ENCODE results near the gene SHROOM1.

SHROOM1 gene

GRCh38 chr5:132853323-132853722, 22.9 kb upstream of the SHROOM1 start:
- no peak for DNase-seq

- DNase-seq: no peak
Measured at GRCh38 chr5:132850066-132850465, 19.6 kb upstream of the SHROOM1 start.

DNA sequence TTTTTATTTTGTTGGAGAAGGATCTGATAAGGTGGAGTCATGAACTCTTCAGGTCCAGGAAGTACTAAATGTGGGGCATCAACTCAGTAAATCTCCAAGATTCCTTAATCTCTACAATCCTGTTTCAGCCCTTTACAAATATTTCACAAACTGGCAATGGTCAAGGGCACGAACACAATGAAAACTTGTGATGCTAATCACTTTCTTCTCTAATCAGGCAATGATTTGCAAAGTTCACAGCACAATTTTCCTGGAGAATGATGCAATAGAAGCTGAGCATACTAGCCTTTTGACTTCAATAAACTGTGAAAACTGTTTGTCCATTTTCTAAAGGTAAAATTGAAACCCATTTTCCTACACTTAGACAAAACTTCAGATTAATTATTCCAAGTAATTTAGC, 18.9 kb upstream of the SHROOM1 start:
- DNase-seq: no peak

DNA sequence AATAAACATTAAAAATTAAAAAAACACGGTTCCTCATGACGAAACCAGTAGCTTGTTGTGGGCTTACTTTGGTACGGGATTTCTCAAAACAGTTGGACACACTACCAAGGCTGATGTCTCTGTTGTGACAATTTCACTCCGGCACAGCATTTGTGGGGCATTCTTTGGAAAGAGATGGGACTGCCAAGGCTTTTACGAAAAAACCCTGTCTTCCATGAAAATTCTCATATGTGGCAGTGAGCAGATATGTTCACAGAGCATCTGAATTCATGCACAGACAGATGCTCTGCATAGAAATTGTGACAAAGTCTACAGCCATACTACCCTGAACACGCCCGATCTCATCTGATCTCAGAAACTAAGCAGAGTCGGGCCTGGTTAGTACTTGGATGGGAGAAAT, 17.8 kb upstream of the SHROOM1 start:
- DNase-seq: no peak

GRCh38 chr5:132841305-132841704, 10.9 kb upstream of the SHROOM1 start:
- peak in 1 of 14 donors; percentile 39 for DNase-seq

GRCh38 chr5:132840896-132841295, 10.4 kb upstream of the SHROOM1 start:
- DNase-seq: no peak

DNA sequence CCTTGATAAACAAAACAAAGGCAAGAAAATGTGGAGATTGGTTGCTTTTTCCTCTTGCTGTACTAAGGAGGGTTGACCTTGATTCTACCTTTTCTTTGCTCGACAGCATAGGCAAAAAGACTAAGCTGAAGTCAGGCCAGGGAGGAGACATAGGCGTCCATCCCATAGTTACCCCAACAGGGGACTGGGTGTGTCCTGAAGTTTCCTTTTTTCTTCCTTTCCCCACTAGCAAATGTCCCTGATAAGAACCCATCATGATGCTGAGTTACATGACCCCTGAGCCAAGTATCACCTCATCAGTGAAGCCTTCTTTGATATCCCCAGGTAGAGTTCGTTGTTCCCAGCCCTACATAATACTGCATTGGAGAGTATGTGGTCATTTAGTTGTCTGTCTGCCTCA, 9.9 kb upstream of the SHROOM1 start:
- no peak for DNase-seq

DNA sequence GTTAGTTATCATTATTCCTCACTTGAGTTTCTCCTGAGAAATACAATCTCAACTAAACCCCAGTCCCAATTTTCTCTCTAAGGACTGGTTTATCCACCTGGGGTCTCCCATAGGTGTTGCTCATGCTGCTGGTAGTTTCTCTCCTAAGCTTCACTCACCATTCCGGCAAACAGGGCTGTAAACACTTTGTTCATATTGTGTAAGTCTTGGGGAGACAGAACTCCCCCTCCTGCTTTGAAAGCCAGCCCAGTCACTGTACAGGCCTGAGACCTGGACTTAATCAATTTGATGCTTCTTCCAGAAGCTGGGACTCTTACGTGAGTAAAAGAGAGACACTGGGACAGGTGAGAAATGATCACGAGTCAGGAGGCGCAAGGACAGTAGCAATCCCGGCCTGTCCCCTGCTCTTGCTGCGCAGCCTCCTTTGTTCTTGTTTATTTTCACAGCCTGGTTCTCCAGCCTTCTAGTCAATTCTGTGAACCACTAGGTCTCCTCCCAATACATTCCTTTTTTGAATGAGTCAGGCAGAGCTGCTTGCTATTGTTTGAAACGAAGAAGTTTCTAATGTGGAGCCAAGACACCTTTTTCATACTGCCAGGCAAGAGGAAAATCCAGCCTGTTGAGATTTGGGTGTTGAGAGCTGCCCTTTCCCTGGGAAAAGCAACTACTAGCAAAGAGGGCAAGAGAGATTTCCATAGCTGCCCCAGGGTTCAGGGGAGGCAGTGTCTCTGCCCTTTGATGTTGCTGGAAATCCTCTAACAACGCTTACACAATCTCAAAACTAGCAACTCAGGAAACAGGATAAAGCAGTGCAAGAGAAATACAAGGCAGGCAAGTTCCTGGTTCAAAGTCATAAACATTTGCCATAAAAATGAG, 9.2 kb upstream of the SHROOM1 start:
- no peak for DNase-seq

GRCh38 chr5:132838516-132839282, 8.3 kb upstream of the SHROOM1 start:
- DNase-seq: peak in 1 of 14 donors; percentile 62

DNA sequence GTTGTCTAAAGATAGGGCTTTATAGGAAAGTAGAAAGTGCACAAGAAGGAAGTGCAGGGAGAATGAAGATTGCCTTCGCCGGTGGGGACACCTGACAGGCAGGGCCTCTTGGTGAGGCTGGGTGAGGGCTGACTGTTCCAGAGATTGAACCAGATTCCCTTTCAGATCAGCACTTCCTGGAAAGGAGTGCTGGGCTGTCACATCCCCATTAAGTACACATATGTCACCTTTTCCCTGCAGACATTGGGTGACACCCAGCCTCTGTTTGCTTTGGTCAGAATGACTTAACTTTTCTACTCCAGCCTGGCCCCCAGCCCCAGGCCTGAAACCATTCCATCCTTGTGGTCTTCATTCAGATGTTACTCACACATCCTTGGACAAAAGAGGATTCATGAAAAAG, 7.4 kb upstream of the SHROOM1 start:
- DNase-seq: peak in 1 of 14 donors; percentile 17

- DNase-seq: no peak
Measured at GRCh38 chr5:132836852-132837251, 6.4 kb upstream of the SHROOM1 start.

- no peak for DNase-seq
Measured at GRCh38 chr5:132834057-132834456, 3.6 kb upstream of the SHROOM1 start.

- DNase-seq: no peak
Measured at GRCh38 chr5:132832612-132833011, 2.2 kb upstream of the SHROOM1 start.

- no peak for DNase-seq
Measured at GRCh38 chr5:132831095-132831860, 831 bp upstream of the SHROOM1 start.

- DNase-seq: peak in 12 of 14 donors; percentile 47 to 80 (median 62)
Measured at GRCh38 chr5:132829742-132830435, 558 bp downstream of the SHROOM1 start.

DNA sequence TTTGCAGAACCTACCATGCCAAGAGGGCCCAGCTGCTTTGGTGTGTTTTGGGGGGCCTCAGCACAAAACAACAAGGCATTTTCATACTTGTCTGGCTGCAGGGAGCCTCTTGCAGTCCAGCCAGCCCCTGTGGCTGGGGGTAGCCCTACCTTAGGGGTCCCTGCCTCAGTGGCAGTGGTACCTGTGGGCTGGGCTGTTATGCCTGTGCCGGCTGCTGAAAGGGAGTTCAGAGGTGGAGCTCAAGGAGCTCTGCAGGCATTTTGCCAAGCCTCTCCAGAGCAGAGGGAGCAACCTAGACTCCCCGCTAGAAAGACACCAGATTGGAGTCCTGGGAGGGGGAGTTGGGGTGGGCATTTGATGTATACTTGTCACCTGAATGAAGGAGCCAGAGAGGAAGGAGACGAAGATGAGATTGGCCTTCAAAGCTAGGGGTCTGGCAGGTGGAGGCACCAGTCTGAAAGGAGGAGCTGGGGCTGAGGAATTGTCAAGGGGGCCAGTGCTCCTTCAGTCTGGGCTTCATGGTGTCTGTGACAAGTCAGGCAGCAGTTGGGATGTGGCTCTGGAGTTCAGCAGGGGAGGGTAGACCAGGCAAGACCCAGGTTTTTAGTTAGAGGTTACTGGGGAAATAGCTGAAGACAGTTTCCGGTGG, 1.5 kb downstream of the SHROOM1 start:
- DNase-seq: peak in 1 of 14 donors; percentile 47

- DNase-seq: no peak
Measured at GRCh38 chr5:132827943-132828673, 2.3 kb downstream of the SHROOM1 start.

DNA sequence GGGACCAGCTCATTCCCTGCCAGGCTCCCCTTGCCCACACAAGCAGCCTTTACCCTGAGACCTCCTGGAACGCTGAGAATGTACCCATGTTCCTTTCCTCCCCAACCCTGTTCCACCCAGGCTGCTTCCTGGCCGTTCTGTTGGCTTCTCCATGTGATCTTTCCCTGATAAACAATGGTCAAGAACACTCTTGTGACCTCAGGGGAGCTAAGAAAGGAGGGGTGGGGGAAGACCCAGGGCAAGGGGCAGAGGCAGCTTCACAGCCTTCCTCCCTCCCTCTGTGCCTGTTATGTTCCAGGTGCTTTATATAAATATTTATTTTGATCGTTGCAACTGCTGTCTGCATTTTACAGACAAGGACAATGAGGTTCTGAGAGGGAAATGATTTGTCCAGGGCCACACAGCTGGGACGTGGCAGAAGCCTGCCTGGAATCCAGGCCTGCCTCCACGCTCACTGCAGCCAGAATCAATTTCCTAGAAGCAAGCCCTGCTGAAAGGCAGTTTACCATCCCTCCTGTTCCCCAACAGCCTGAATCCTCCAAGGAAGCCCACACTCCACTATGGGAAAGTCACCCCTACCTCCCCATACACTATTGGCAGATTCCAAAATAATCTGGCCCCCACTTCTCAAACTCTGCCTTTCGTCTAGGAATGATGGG, 3.9 kb downstream of the SHROOM1 start:
- DNase-seq: no peak

DNA sequence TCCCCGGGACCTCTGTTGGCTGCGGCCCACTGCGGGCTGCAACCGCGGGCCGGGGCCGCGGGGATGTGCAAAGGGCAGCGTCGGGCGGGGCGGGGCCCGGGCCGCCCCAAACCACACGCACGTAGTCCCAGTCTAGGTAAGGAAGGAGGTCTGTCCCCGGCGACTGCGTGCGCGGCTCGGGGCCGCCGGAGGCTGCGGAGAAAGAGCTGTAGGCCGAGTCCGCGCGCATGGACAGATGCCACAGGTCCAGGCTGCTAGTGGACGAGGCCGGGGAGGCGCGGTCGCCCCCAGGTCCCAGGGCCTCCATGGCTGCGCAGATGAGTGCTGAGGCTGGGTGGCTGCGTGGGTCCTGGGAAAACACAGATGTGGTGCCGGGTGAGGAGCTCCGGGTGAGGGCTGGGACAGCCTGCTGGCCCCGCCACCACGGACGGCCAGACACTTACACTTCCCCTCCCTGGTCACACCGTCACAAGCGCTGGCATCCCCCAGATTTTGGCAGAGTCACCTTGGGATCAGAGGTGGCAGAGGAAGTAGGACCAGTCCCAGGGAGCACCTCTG, 4.5 kb downstream of the SHROOM1 start:
- no peak for DNase-seq
